MM.1S (cell line): ENCODE results near the gene BTD.

Source experiments
- DNase-seq: peaks from one replicate; pipeline ENCODE4 v3.0.0-alpha.2; 2015
- H2AFZ ChIP-seq: fragments of 300-600 bp; sonication (generic); 2 replicates; pipeline ENCODE4 v1.6.0; 2016; ENCODE audit warnings: antibody characterized with exemption, low read length
- H3F3A ChIP-seq: fragments of 300-600 bp; sonication (generic); 2 replicates; pipeline ENCODE4 v1.6.1; 2016; ENCODE audit warnings: mild to moderate bottlenecking, antibody characterized with exemption, low read length, moderate library complexity, mixed read lengths; ENCODE audit not compliant: insufficient read depth
- H3K27ac ChIP-seq: fragments of 300-600 bp; sonication (generic); 2 replicates; pipeline ENCODE4 v1.5.1; 2016; ENCODE audit warnings: mild to moderate bottlenecking, low read length
- H3K27me3 ChIP-seq: fragments of 300-600 bp; sonication (generic); replicated peaks from 2 replicates; pipeline ENCODE4 v1.6.0; 2016; ENCODE audit warnings: low read length; ENCODE audit not compliant: insufficient read depth
- H3K36me3 ChIP-seq: fragments of 300-600 bp; sonication (generic); replicated peaks from 2 replicates; pipeline ENCODE4 v1.6.1; 2016; ENCODE audit warnings: mild to moderate bottlenecking, low read length, mixed read lengths; ENCODE audit not compliant: insufficient read depth
- H3K4me1 ChIP-seq: fragments of 300-600 bp; sonication (generic); 2 replicates; pipeline ENCODE4 v1.6.1; 2016; ENCODE audit warnings: low read length, mixed read lengths
- H3K4me2 ChIP-seq: fragments of 300-600 bp; sonication (generic); 2 replicates; pipeline ENCODE4 v1.6.0; 2016; ENCODE audit warnings: low read depth, low read length
- H3K4me3 ChIP-seq: fragments of 300-600 bp; sonication (generic); 2 replicates; pipeline ENCODE4 v1.5.1; 2016; ENCODE audit warnings: low read length, mixed read lengths
- H3K79me2 ChIP-seq: fragments of 300-600 bp; sonication (generic); 2 replicates; pipeline ENCODE4 v1.6.1; 2016; ENCODE audit warnings: mixed run types, low read length, mixed read lengths
- H3K9ac ChIP-seq: fragments of 300-600 bp; sonication (generic); 2 replicates; pipeline ENCODE4 v1.6.1; 2016; ENCODE audit warnings: low read length, mixed read lengths
- H3K9me2 ChIP-seq: fragments of 300-600 bp; sonication (generic); replicated peaks from 2 replicates; pipeline ENCODE4 v1.6.1; 2016; ENCODE audit warnings: mild to moderate bottlenecking, low read length, mixed read lengths; ENCODE audit not compliant: insufficient read depth
- H3K9me3 ChIP-seq: fragments of 300-600 bp; sonication (generic); replicated peaks from 2 replicates; pipeline ENCODE4 v1.6.1; 2016; ENCODE audit warnings: mild to moderate bottlenecking, low read length, mixed read lengths; ENCODE audit not compliant: insufficient read depth
- H4K20me1 ChIP-seq: fragments of 300-600 bp; sonication (generic); 2 replicates; pipeline ENCODE4 v1.6.1; 2016; ENCODE audit warnings: mild to moderate bottlenecking, low read length, moderate library complexity, mixed read lengths; ENCODE audit not compliant: insufficient read depth
- CTCF ChIP-seq: fragments of 300-600 bp; sonication (generic); IDR thresholded peaks from 2 replicates; pipeline ENCODE4 v1.5.1; 2016; ENCODE audit warnings: antibody characterized with exemption, low read length, mixed read lengths
- EZH2 ChIP-seq: fragments of 300-600 bp; sonication (generic); optimal IDR thresholded peaks from 2 replicates; pipeline ENCODE3; 2017; ENCODE audit warnings: low read depth, mild to moderate bottlenecking, antibody characterized with exemption, low read length, mixed read lengths
- EZH2phosphoT487 ChIP-seq: fragments of 300-600 bp; sonication (generic); IDR thresholded peaks from 2 replicates; pipeline ENCODE4 v1.6.1; 2018; ENCODE audit warnings: antibody characterized with exemption, low read length

The BTD gene

DNA sequence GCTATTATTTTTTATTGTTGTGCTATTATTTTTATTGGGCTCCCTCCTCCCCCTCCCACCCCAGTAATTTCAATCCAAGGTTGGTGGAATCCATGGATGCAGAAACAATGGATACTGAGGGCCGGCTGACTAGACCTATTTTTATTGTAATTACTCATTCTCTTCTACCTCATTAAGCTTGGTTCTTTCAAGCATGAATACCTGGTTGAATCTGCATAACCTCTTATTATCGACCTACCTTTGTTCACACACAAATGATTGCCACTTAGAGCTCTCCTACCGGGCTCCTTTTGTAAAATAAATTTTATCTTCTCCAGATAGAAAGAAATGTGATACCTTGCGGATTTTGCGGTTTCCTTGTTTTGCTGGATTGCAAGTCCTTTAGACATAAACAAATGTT, 31.6 kb downstream of the BTD start:
- H3K9ac ChIP-seq, result no peak overlapping the region
- no peaks in the 10 kb centered on the region for H3K79me2 ChIP-seq
- H3K4me2 ChIP-seq, result no peak overlapping the region
- H3K36me3 ChIP-seq, result no peaks in the 10 kb centered on the region
- H3K9me2 ChIP-seq, result no peaks in the 10 kb centered on the region
- H3K9me3 ChIP-seq, result no peaks in the 10 kb centered on the region
- no peak overlapping the region for H2AFZ ChIP-seq
- peaks cover 22% of the 10 kb centered on the region for H3K4me1 ChIP-seq
- no peaks in the 10 kb centered on the region for H4K20me1 ChIP-seq
- H3K27me3 ChIP-seq, result no peaks in the 10 kb centered on the region
- peaks cover 10% of the 10 kb centered on the region for H3F3A ChIP-seq
- no peak for TF ChIP-seq EZH2
- TF ChIP-seq EZH2phosphoT487, result no peak
- TF ChIP-seq CTCF, result no peak
- no peak overlapping the region for H3K4me3 ChIP-seq
- no peak for DNase-seq
- H3K27ac ChIP-seq, result no peak overlapping the region

DNA sequence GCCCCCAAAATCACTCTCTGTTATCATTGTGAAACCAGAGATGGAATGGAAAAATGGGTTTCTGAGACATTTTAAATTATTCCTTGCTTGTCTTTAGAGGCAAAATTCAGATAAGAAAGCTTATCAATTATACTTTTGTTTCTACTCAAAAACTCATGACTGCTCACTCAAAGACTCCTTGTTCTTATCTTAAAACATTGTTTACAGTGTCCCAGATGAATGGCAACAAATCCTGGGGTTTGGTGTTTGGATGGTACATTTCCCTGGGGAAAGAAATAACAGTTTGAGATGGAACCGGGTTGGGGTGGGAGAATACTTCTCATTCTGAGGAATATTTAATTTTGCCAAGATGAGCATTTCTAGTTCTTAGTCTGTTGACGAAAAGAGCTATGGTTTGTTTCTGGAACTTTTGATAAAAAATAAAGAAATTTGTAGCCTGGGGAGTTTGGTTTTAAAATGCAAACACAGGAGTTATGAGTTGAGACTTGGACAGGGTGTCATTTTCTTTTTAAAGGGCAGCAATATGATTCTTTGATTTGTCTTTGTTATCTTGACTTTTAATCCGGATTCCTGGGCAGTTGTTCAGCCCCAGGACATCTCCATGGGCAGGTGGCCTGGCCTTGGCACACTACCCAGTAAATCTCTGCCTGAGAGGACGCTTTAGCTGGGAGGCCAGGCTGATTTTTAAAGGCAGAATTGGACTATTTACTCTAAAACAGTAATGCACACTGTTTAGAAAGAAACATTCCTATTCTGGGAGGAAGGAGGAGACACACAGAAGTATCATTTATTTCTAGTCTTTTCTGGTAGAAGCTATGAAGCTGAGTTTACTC, 32.4 kb downstream of the BTD start:
- Histone ChIP-seq H3F3A (peaks cover 10% of the 10 kb centered on the region), H3K9me2 (no peaks in the 10 kb centered on the region), H3K4me1 (peaks cover 29% of the 10 kb centered on the region), H3K36me3 (no peaks in the 10 kb centered on the region), H3K27ac (no peak overlapping the region), H3K79me2 (no peaks in the 10 kb centered on the region), H3K4me3 (no peak overlapping the region), H2AFZ (no peak overlapping the region), H3K9me3 (no peaks in the 10 kb centered on the region), H3K4me2 (no peak overlapping the region), H3K9ac (no peak overlapping the region), H3K27me3 (no peaks in the 10 kb centered on the region), H4K20me1 (no peaks in the 10 kb centered on the region)
- TF ChIP-seq EZH2phosphoT487, result no peak
- no peak for TF ChIP-seq EZH2
- TF ChIP-seq CTCF, result no peak
- no peak for DNase-seq

- peaks cover 29% of the 10 kb centered on the region for H3K4me1 ChIP-seq
- no peak for DNase-seq
- no peak for TF ChIP-seq CTCF
- no peak for TF ChIP-seq EZH2phosphoT487
- no peak for TF ChIP-seq EZH2
- no peak overlapping the region for H2AFZ ChIP-seq
- no peaks in the 10 kb centered on the region for H4K20me1 ChIP-seq
- H3K27me3 ChIP-seq, result no peaks in the 10 kb centered on the region
- H3K9me2 ChIP-seq, result no peaks in the 10 kb centered on the region
- no peaks in the 10 kb centered on the region for H3K79me2 ChIP-seq
- H3K36me3 ChIP-seq, result no peaks in the 10 kb centered on the region
- H3K27ac ChIP-seq, result no peak overlapping the region
- peaks cover 10% of the 10 kb centered on the region for H3F3A ChIP-seq
- no peak overlapping the region for H3K4me3 ChIP-seq
- H3K4me2 ChIP-seq, result no peak overlapping the region
- no peaks in the 10 kb centered on the region for H3K9me3 ChIP-seq
- H3K9ac ChIP-seq, result no peak overlapping the region
Measured at GRCh38 chr3:15634671-15635070, 33.1 kb downstream of the BTD start.
